ENCODE measurements around the gene PADI3. TPM values are rescaled to one million over a fixed set of nuclear protein-coding genes. Genes with fewer than 3 reads are reported as not detected.

The PADI3 gene
- total RNA-seq, 4 donors from 2014 or later: 0.20 to 0.31 TPM; not detected in 2

DNA sequence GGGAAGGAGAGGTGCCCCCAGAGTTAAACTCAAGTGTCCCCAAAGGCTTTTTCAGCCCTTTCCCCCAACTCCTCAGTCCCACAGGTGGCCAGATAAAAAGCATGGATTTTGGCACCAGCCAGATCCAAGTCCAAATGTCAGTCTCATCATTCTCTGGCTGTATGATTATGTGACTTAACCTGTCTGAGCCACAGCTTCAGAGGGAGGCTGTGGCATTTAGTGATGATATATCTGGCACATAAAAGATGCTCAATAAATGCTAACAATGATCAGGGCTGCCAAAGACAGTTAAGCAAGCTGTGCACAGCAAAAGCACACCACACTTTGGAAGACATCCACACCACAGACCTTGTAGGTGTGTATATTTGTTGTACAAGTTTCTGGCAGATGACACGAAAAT lies 5.6 kb upstream of the PADI3 start:
- 78 to 90% methylated on average over 1 of the region's 1 CpG for WGBS, 2 donors (ENCODE audit: low coverage in 1 of 2)

DNA sequence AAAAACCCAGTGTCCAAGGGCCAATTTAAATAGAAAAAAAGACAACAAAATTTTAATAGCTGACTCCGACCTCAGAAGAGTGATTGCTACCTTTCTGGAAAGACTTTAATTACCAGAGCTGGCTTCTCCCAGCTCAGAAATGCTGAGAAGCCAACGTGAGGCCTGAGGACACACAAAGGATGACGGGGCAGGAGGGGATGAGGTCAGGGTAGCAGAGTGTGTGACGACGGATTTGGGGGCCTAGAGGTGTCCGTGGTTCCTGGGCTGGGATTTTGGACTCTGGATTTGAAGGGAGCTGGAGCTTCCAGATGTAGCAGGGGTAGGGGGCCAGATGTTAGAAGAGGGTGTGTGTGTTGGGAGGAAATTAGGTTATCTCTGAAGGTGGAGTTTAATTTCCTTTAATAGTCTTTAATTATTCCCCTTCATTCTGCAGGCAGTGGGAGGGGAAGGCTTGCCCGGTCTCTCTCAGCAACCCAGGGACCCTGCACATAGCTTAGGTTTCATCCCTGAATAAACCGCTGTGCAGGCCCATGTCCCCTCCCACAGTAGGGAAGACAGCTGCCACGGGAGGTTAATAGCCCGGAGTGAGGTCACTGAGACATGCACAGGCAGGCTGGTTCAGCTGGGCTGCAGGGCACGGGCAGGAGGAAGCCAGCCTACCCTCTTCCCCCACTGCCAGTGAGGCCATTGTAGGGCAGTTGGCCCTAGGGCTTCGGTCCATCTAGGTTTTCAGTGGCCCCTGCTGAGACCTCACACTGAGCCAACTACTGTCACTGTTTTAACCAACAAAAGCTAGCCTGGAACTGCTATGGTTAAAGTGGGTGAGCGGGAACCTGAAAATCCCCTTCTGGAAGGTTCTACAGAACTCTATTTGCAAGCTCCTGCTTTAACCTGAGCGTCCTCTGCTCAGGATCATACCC lies 3.8 kb upstream of the PADI3 start:
- Histone ChIP-seq H3K9me3 (no peaks in the 10 kb centered on the region), H3K27me3 (peaks cover 44% of the 10 kb centered on the region), H3K27ac (no peak overlapping the region), H3K4me1 (no peaks in the 10 kb centered on the region), H3K36me3 (no peaks in the 10 kb centered on the region), H3K4me3 (no peak overlapping the region)
- ATAC-seq: no peak
- TF ChIP-seq EP300 (IDR thresholded peaks at IDR 0.05) (no peak), POLR2AphosphoS5 (IDR thresholded peaks at IDR 0.05) (no peak), POLR2A (IDR thresholded peaks at IDR 0.05) (no peak)
- TF ChIP-seq, protein P1, sequence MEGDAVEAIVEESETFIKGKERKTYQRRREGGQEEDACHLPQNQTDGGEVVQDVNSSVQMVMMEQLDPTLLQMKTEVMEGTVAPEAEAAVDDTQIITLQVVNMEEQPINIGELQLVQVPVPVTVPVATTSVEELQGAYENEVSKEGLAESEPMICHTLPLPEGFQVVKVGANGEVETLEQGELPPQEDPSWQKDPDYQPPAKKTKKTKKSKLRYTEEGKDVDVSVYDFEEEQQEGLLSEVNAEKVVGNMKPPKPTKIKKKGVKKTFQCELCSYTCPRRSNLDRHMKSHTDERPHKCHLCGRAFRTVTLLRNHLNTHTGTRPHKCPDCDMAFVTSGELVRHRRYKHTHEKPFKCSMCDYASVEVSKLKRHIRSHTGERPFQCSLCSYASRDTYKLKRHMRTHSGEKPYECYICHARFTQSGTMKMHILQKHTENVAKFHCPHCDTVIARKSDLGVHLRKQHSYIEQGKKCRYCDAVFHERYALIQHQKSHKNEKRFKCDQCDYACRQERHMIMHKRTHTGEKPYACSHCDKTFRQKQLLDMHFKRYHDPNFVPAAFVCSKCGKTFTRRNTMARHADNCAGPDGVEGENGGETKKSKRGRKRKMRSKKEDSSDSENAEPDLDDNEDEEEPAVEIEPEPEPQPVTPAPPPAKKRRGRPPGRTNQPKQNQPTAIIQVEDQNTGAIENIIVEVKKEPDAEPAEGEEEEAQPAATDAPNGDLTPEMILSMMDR (IDR thresholded peaks at IDR 0.05): no peak
- WGBS, 2 donors (ENCODE audit: low coverage in 1 of 2): 65 to 71% methylated on average over 6 to 7 of the region's 14 CpGs

More for the DNA sequence above, 5.6 kb upstream of the PADI3 start:
- Histone ChIP-seq H3K27ac (no peak overlapping the region), H3K27me3 (peaks cover 39% of the 10 kb centered on the region), H3K4me3 (no peak overlapping the region), H3K36me3 (no peaks in the 10 kb centered on the region), H3K9me3 (no peaks in the 10 kb centered on the region), H3K4me1 (no peaks in the 10 kb centered on the region)
- ATAC-seq: no peak
- TF ChIP-seq, protein P1 (IDR thresholded peaks at IDR 0.05): no peak
- TF ChIP-seq POLR2AphosphoS5 (IDR thresholded peaks at IDR 0.05) (no peak), POLR2A (IDR thresholded peaks at IDR 0.05) (no peak), EP300 (IDR thresholded peaks at IDR 0.05) (no peak)

DNA sequence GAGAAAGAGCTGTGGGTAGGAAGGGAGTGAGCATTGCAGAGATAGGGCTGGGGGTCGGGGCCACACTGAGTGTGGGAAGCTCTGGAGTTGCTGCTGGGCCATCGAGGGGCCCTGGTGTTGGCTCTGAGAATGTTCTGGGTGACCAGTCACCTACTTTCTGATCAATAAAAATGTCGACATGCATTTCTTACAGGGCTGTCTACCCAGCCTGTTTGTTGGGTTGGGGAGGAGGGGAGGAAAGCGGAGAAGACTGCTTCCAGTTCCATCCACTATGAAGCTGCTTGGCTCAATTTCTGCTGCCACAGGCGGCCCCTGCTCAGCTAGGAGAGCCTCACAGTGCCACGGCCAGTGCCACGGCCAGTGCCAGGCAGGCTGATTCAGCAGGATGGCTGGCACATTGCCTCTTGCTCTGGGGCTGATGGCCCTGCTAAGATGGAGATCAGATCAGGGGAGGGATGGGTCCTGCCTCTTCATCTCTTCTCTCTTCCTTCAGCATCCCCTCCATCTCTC lies 3.0 kb upstream of the PADI3 start:
- H3K9me3 ChIP-seq: no peaks in the 10 kb centered on the region
- H3K27me3 ChIP-seq: peaks cover 44% of the 10 kb centered on the region
- TF ChIP-seq POLR2A (IDR thresholded peaks at IDR 0.05): no peak
- no peak for TF ChIP-seq EP300 (IDR thresholded peaks at IDR 0.05)
- TF ChIP-seq POLR2AphosphoS5 (IDR thresholded peaks at IDR 0.05): no peak
- TF ChIP-seq, protein P1 (IDR thresholded peaks at IDR 0.05): no peak
- 32% methylated on average over 2 of the region's 7 CpGs; no CpG with 5 or more reads in 1 of the 2 donors for whole genome bisulfite sequencing, 2 donors (ENCODE audit: low coverage in 1 of 2)
- H3K36me3 ChIP-seq: no peaks in the 10 kb centered on the region
- no peaks in the 10 kb centered on the region for H3K4me1 ChIP-seq
- ATAC-seq: no peak
- H3K4me3 ChIP-seq: no peak overlapping the region
- H3K27ac ChIP-seq: no peak overlapping the region

DNA sequence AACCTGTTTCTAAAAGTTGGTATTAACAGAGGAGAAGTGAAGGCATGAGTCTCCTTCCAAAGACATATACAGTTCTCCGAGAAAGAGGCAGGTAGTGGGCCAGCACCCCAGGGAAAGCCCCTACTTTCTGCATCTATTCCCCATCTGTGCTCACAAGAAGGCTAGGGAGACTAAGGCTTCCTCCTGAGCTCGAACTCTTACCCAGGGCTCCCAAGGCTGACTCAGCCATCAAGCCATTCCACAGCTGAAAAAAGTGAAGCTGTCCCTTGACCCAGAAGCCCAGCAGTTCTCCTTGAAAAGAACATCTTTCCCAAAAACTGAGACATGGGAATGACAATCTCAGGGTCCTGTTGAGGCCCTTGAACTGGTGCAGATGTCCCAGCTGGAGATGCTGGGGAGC lies 1.9 kb upstream of the PADI3 start:
- 60 to 78% methylated on average over 1 of the region's 2 CpGs for WGBS, 2 donors (ENCODE audit: low coverage in 1 of 2)
- ATAC-seq: no peak
- TF ChIP-seq POLR2A (IDR thresholded peaks at IDR 0.05) (no peak), POLR2AphosphoS5 (IDR thresholded peaks at IDR 0.05) (no peak), EP300 (IDR thresholded peaks at IDR 0.05) (no peak)
- TF ChIP-seq, protein P1 (IDR thresholded peaks at IDR 0.05): no peak

More for the DNA sequence above, 1.9 kb upstream of the PADI3 start:
- Histone ChIP-seq H3K27ac (no peak overlapping the region), H3K27me3 (peaks cover 47% of the 10 kb centered on the region), H3K9me3 (no peaks in the 10 kb centered on the region), H3K4me1 (no peaks in the 10 kb centered on the region), H3K4me3 (no peak overlapping the region), H3K36me3 (no peaks in the 10 kb centered on the region)
